ENCODE results near the gene BRF1. TPM values are rescaled to one million over a fixed set of nuclear protein-coding genes. Genes with fewer than 3 reads are reported as not detected.

The BRF1 gene
- total and polyA plus RNA-seq, 9 donors, result 20.4 to 47.3 (median 37.1) TPM

DNA sequence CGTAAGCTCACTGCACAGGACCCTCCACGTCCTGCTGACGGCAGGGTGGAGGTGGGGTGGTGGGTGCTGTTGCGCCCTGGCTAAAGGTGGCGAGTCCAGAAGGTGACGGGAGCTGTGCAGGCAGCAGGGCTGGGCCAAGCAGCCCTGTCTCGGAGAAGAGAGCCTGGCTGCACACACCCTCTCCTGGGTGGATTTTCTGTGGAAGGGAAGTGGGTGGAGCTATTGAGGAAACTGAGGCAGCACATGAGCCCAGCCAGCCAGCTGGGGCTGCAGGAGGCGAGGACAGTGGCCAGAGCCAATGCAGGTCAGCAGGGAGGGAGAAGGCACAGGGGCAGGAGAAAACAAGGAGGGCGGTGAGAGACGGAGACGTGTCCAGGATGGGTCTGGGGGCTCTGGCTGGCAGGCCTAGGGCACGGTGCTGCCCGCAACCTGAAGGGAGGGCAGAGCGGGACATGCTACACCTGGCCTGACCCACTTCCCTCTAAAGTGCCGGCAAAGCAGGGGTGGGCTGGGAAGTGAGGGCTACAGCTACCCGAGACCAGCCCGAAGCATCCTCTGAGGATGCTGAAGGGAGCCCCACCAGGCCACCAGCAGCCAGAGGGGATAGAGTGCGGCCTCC is 32.0 kb downstream of the BRF1 start:
- intact Hi-C loops (cut with DNase I), result loop anchor here in 1 of 4 donors (10.0 kb wide), 1 partner anchor 174 kb away; no protein-coding TSS in a partner anchor
- no peak overlapping the region for H3K27ac ChIP-seq
- no peaks in the 10 kb centered on the region for H3K36me3 ChIP-seq

DNA sequence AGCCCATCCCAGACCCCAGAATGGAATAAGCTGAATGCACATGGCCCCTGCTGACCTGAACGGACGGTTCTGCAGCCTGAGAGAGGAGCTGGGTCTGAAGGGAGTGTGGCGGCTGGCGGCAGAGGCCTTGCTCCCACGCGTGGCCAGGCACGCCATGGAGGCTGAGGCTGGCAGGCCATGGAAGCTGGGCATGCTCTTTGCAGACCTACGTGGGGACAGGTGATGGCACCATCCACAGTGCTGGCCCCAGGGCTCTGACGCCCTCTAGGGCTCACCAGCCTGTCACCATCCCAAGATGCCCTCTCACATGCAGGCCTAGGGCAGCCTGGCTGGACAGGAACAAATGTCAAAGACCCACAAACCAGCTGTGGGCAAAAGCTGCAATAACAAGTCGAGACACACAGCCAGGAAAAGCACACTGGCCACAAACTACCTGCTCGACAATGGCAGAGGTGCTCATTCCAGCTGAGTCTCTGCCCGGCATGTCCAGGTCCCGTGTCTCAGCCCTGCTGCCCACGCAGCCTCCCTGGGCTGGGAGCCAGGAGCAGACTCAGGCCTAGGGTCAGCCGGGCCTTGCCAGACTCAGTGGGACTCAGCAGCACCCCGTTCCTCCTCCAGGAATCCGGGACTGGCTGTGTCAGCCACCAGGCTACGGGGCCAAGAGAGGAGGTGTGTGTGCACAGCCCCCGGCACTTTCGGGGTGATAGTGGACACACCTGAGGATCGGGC is 32.8 kb downstream of the BRF1 start:
- no peaks in the 10 kb centered on the region for H3K36me3 ChIP-seq
- TF ChIP-seq, protein P1, sequence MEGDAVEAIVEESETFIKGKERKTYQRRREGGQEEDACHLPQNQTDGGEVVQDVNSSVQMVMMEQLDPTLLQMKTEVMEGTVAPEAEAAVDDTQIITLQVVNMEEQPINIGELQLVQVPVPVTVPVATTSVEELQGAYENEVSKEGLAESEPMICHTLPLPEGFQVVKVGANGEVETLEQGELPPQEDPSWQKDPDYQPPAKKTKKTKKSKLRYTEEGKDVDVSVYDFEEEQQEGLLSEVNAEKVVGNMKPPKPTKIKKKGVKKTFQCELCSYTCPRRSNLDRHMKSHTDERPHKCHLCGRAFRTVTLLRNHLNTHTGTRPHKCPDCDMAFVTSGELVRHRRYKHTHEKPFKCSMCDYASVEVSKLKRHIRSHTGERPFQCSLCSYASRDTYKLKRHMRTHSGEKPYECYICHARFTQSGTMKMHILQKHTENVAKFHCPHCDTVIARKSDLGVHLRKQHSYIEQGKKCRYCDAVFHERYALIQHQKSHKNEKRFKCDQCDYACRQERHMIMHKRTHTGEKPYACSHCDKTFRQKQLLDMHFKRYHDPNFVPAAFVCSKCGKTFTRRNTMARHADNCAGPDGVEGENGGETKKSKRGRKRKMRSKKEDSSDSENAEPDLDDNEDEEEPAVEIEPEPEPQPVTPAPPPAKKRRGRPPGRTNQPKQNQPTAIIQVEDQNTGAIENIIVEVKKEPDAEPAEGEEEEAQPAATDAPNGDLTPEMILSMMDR (IDR thresholded peaks at IDR 0.05), result no peak
- TF ChIP-seq POLR2A (IDR thresholded peaks at IDR 0.05) (no peak), EP300 (IDR thresholded peaks at IDR 0.05) (no peak)
- WGBS, 3 donors, result 72 to 78% (median 77%) methylated on average over 21 of the region's 21 CpGs
- DNase-seq, result no peak
- H3K4me3 ChIP-seq, result no peak overlapping the region
- H3K27ac ChIP-seq, result no peak overlapping the region
- H3K9me3 ChIP-seq, result no peaks in the 10 kb centered on the region
- intact Hi-C loops (cut with DNase I), result loop anchor here in 1 of 4 donors (10.0 kb wide), 1 partner anchor 173 kb away; no protein-coding TSS in a partner anchor
- H3K4me1 ChIP-seq (ENCODE audit: insufficient read depth), result no peaks in the 10 kb centered on the region
- H3K27me3 ChIP-seq, result no peaks in the 10 kb centered on the region

More for the DNA sequence above, 32.0 kb downstream of the BRF1 start:
- TF ChIP-seq, protein P1 (IDR thresholded peaks at IDR 0.05), result no peak
- no peak for TF ChIP-seq EP300 (IDR thresholded peaks at IDR 0.05)
- no peak for TF ChIP-seq POLR2A (IDR thresholded peaks at IDR 0.05)
- H3K4me1 ChIP-seq (ENCODE audit: insufficient read depth), result no peaks in the 10 kb centered on the region
- no peaks in the 10 kb centered on the region for H3K27me3 ChIP-seq
- DNase-seq, result no peak
- H3K4me3 ChIP-seq, result no peak overlapping the region
- H3K9me3 ChIP-seq, result no peaks in the 10 kb centered on the region
- WGBS, 3 donors, result 90 to 93% (median 90%) methylated on average over 18 of the region's 18 CpGs

DNA sequence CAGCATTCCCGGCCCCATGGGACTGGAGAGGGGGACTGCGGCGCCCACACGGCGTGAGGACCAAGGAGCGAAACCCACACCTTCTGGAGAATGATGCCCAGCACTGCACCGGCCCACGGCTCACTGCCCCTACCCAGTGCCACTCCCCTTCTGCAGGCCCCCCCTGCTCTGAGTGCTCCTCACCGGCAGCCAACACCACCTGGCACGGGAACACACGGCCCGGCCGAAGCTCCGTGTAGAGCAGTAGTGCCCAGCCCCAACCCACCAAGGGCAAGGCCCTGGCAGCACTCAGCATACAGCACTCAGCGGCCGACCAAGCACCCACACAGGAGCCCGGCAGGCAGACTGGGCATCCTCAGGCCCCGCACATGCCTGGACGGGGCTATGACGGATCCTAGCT is 39.0 kb downstream of the BRF1 start:
- Histone ChIP-seq H3K27me3 (no peaks in the 10 kb centered on the region), H3K27ac (no peak overlapping the region), H3K36me3 (no peaks in the 10 kb centered on the region), H3K4me3 (no peak overlapping the region), H3K4me1 (ENCODE audit: insufficient read depth) (no peaks in the 10 kb centered on the region), H3K9me3 (no peaks in the 10 kb centered on the region)
- TF ChIP-seq POLR2A (IDR thresholded peaks at IDR 0.05) (no peak), EP300 (IDR thresholded peaks at IDR 0.05) (no peak)
- TF ChIP-seq, protein P1 (IDR thresholded peaks at IDR 0.05), result no peak
- 81 to 85% (median 85%) methylated on average over 11 to 20 of the region's 20 CpGs for WGBS, 3 donors
- DNase-seq, result no peak
- intact Hi-C loops (cut with DNase I), result loop anchor here in 1 of 4 donors (10.0 kb wide), 1 partner anchor 167 kb away; no protein-coding TSS in a partner anchor

DNA sequence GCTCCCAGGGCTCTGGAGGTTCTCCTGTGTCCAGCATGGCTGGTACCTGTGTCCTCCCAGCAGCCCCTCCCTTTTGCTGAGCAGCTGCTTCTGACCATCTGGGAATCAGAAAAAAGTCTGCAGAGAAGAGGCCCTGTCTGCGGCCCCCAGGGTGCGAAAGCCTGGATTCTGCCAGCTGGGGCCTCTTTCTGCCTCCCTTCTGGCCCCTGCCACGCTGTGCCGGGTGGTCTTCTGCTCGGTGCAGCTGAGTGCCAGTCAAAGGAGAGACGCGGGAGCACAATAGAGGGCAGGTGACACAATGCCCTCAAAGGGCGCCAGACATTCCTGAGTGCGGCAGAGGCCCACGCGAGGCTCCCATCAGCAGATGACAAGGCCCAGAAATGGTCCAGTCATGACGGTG is 39.8 kb downstream of the BRF1 start:
- TF ChIP-seq POLR2A (IDR thresholded peaks at IDR 0.05) (no peak), EP300 (IDR thresholded peaks at IDR 0.05) (no peak)
- intact Hi-C loops (cut with DNase I), result loop anchor here in 1 of 4 donors (10.0 kb wide), 1 partner anchor 166 kb away; no protein-coding TSS in a partner anchor
- Histone ChIP-seq H3K9me3 (no peaks in the 10 kb centered on the region), H3K27me3 (no peaks in the 10 kb centered on the region), H3K4me3 (no peak overlapping the region), H3K36me3 (no peaks in the 10 kb centered on the region), H3K27ac (no peak overlapping the region), H3K4me1 (ENCODE audit: insufficient read depth) (no peaks in the 10 kb centered on the region)
- WGBS, 3 donors, result 79 to 87% (median 82%) methylated on average over 12 of the region's 12 CpGs
- DNase-seq, result no peak

All from ovary (tissue), 9 donors.